ENCODE measurements around the gene CALN1. TPM values are rescaled to one million over a fixed set of nuclear protein-coding genes. Genes with fewer than 3 reads are reported as not detected.

CALN1 gene
- polyA plus RNA-seq, 3 donors = under 0.01 TPM; not detected in 2

DNA sequence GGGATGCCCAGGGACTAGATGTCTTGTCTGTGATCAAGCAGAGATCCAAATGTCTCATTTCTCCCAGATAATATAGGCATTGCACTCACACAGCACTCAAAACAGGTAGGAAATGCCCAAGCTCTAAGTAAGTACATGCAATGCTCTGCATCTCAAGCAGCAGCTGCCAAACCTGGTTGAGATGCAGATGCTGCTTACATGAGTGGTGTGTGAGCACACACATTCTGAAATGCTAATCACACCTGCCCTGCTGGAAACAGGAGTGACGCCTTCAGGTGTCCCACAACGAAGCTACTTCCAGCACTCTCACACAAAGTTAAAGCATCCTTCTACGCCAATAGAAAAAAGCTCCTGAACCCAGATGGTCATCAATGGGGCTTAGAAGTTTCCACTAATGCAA, 132.9 kb downstream of the CALN1 start:
- intact Hi-C loops (cut with micrococcal nuclease) = no loop called here
- H4K20me1 ChIP-seq (ENCODE audit: insufficient read depth, low read length) = no peaks in the 10 kb centered on the region
- H2AFZ ChIP-seq (ENCODE audit: insufficient read depth, low read depth, low read length, poor library complexity, severe bottlenecking) = no peak overlapping the region
- Mint-ChIP-seq H3K4me1 (no peaks in the 10 kb centered on the region), H3K9me3 (peaks cover 6 to 20% (median 16%) of the 10 kb centered on the region in 7 donors), H3K4me3 (no peak overlapping the region), H3K27me3 (ENCODE audit: low read depth in 3 of 3) (peaks cover 0 to 6% (median 0%) of the 10 kb centered on the region in 3 donors), H3K27ac (no peak overlapping the region), H3K36me3 (no peaks in the 10 kb centered on the region)
- H3K4me1 ChIP-seq (ENCODE audit: control insufficient read depth in 1 of 2, insufficient read depth in 2 of 2, low read length in 2 of 2) = no peaks in the 10 kb centered on the region
- H3K9me3 ChIP-seq (replicated peaks in 1 of 2; ENCODE audit: control insufficient read depth in 1 of 2, insufficient read depth in 1 of 2, low read length in 2 of 2) = peaks cover 0 to 11% of the 10 kb centered on the region in 2 donors
- no peak overlapping the region for H3K9ac ChIP-seq (ENCODE audit: insufficient read depth, low read length, poor library complexity, severe bottlenecking)
- no peak overlapping the region for H3K4me2 ChIP-seq (replicated peaks; ENCODE audit: extremely low read depth, low read length, poor library complexity, severe bottlenecking)
- H3K4me3 ChIP-seq (replicated peaks in 1 of 3; ENCODE audit: low read depth in 2 of 3, low read length in 3 of 3) = no peak overlapping the region
- H3K79me2 ChIP-seq (ENCODE audit: insufficient read depth, low read length) = no peaks in the 10 kb centered on the region
- H3K27me3 ChIP-seq (ENCODE audit: control insufficient read depth in 2 of 2, insufficient read depth in 2 of 2, low read length in 2 of 2) = no peaks in the 10 kb centered on the region
- H3K36me3 ChIP-seq (replicated peaks in 1 of 2; ENCODE audit: control insufficient read depth in 1 of 2, insufficient read depth in 2 of 2, low read length in 2 of 2) = no peaks in the 10 kb centered on the region
- H3K27ac ChIP-seq (ENCODE audit: low read depth in 1 of 2, low read length in 2 of 2) = no peak overlapping the region
- no peak for TF ChIP-seq CTCF (IDR thresholded peaks at IDR 0.05)
- DNase-seq = no peak
- no CpG with 5 or more reads among the region's 3 CpGs for WGBS (ENCODE audit: insufficient coverage)

DNA sequence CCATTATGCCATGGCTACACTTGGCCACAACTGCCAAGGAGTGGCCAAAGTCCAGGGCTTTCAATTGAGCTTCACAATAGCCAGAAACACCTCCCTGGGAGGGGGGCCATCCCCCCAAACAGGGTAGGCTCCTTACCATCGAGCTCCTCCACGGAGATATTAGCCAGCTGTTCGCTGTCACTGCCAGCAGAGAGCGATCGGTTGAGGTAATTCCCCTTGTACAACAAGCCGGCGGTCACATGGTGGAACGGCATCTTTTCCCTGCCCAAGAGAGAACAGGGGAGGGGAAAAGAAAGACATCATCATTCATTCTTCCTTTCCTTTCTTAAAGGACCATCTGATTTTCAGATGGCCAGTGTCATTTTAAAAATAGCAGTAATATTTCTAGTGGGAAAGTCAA, 133.6 kb downstream of the CALN1 start:
- peaks cover 6 to 20% (median 16%) of the 10 kb centered on the region in 7 donors for H3K9me3 Mint-ChIP-seq
- TF ChIP-seq CTCF (IDR thresholded peaks at IDR 0.05) = no peak

More for the DNA sequence above, 133.6 kb downstream of the CALN1 start:
- intact Hi-C loops (cut with micrococcal nuclease) = no loop called here
- Histone ChIP-seq H2AFZ (ENCODE audit: insufficient read depth, low read depth, low read length, poor library complexity, severe bottlenecking) (no peak overlapping the region), H3K4me3 (replicated peaks in 1 of 3; ENCODE audit: low read depth in 2 of 3, low read length in 3 of 3) (no peak overlapping the region), H3K27me3 (ENCODE audit: control insufficient read depth in 2 of 2, insufficient read depth in 2 of 2, low read length in 2 of 2) (no peaks in the 10 kb centered on the region), H3K9me3 (replicated peaks in 1 of 2; ENCODE audit: control insufficient read depth in 1 of 2, insufficient read depth in 1 of 2, low read length in 2 of 2) (peaks cover 0 to 11% of the 10 kb centered on the region in 2 donors), H3K79me2 (ENCODE audit: insufficient read depth, low read length) (no peaks in the 10 kb centered on the region), H4K20me1 (ENCODE audit: insufficient read depth, low read length) (no peaks in the 10 kb centered on the region), H3K36me3 (replicated peaks in 1 of 2; ENCODE audit: control insufficient read depth in 1 of 2, insufficient read depth in 2 of 2, low read length in 2 of 2) (no peaks in the 10 kb centered on the region), H3K9ac (ENCODE audit: insufficient read depth, low read length, poor library complexity, severe bottlenecking) (no peak overlapping the region), H3K27ac (ENCODE audit: low read depth in 1 of 2, low read length in 2 of 2) (no peak overlapping the region), H3K4me1 (ENCODE audit: control insufficient read depth in 1 of 2, insufficient read depth in 2 of 2, low read length in 2 of 2) (no peaks in the 10 kb centered on the region), H3K4me2 (replicated peaks; ENCODE audit: extremely low read depth, low read length, poor library complexity, severe bottlenecking) (no peak overlapping the region)
- H3K4me3 Mint-ChIP-seq = no peak overlapping the region
- no peak overlapping the region for H3K27ac Mint-ChIP-seq
- H3K4me1 Mint-ChIP-seq = no peaks in the 10 kb centered on the region
- no CpG with 5 or more reads among the region's 8 CpGs for WGBS (ENCODE audit: insufficient coverage)
- H3K36me3 Mint-ChIP-seq = no peaks in the 10 kb centered on the region
- H3K27me3 Mint-ChIP-seq (ENCODE audit: low read depth in 3 of 3) = peaks cover 0 to 6% (median 0%) of the 10 kb centered on the region in 3 donors
- no peak for DNase-seq

Measured in CD14-positive monocyte (primary cell).